Panc1 (cell line): ENCODE results near the gene PCDHGC5.
A peak's percentile ranks its signal among the peaks of the same experiment; 100 is the strongest.

ENCODE experiments used
- CTCF ChIP-seq: fragments of 450-650 bp; IDR thresholded peaks from 2 replicates; pipeline ENCODE4 v1.5.1; 2017; ENCODE audit warnings: mild to moderate bottlenecking
- REST ChIP-seq, 2 experiments: IDR thresholded peaks; 2 replicates each; pipeline ENCODE4 v1.6.1; 2011 to 2012; ENCODE audit warnings: low read depth in 2 of 2, control low read depth in 1 of 2, low read length in 1 of 2, mild to moderate bottlenecking in 1 of 2, moderate library complexity in 1 of 2; ENCODE audit not compliant: insufficient read depth in 1 of 2

DNA sequence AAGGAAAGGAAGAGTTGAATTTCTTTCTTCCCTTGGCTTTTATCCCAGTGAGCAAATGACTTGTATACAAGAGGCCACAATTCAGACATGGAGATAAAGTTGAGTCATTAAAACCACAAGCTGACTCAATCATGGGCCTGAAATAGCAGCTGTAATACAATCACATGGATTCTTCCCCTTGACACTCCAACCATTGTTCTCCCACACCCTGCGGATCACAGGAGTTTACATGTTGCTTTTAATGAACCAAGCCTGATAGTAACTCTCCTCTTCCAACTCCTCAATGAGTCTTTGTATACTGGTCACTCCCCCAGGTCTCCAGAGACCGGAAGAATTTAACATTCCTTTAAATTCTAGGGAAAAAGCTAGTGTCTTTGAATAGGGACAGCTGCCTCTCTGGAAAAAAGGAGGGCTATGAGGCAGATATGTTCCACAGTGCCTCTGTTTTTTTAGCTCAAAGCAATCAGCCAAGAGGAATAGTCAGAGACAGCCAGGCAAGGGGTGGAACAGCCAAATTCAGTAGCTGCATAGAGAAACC lies 32.4 kb downstream of the PCDHGC5 start:
- TF ChIP-seq CTCF (no peak), REST (IDR thresholded peaks at IDR 0.05; ENCODE audit: insufficient read depth in 1 of 2, low read depth in 2 of 2, low read length in 1 of 2) (0 out of 4 replicates have a peak, but pooled peaks of 1 of the 2 experiments have one; percentile 20)
